ENCODE measurements around the gene ALCAM. TPM values are rescaled to one million over a fixed set of nuclear protein-coding genes. Genes with fewer than 3 reads are reported as not detected.

The ALCAM gene
- total RNA-seq, 1 experiment from 2014 or later, result 32.3 TPM

GRCh38 chr3:105470851-105471250 is 104.1 kb downstream of the ALCAM start:
- TF ChIP-seq REST (IDR thresholded peaks at IDR 0.05; ENCODE audit: insufficient read depth in 1 of 2, low read depth in 2 of 2, low read length in 1 of 2), result no peak
- TF ChIP-seq SIN3A (IDR thresholded peaks at IDR 0.05; ENCODE audit: borderline replicate concordance, insufficient read depth, low read depth, low read length), result no peak
- TF ChIP-seq POLR2AphosphoS5 (IDR thresholded peaks at IDR 0.05; ENCODE audit: low read depth, low read length), result no peak
- TF ChIP-seq TCF7L2 (IDR thresholded peaks at IDR 0.05; ENCODE audit: low read depth, low read length), result no peak
- no peak for TF ChIP-seq CTCF (IDR thresholded peaks at IDR 0.05)
- in situ Hi-C loops (cut with HindIII; ENCODE audit: low pct_unique_long_range_greater_than_20kb, low sequenced_read_pairs), result no loop called here
- Histone ChIP-seq H3K27me3 (ENCODE audit: control insufficient read depth, insufficient read depth, low read length) (no peaks in the 10 kb centered on the region), H3K36me3 (ENCODE audit: control insufficient read depth, insufficient read depth, low read length) (no peaks in the 10 kb centered on the region), H3K27ac (ENCODE audit: low read length) (no peak overlapping the region), H3K4me1 (ENCODE audit: control insufficient read depth, insufficient read depth, low read length) (no peaks in the 10 kb centered on the region), H3K4me3 (ENCODE audit: low read depth in 2 of 2, low read length in 2 of 2) (no peak overlapping the region), H3K9me3 (ENCODE audit: control insufficient read depth, insufficient read depth, low read depth, low read length) (no peaks in the 10 kb centered on the region)
- no TSS peak for BruUV-seq (replicated peaks)
- no peak for ATAC-seq
- POLR2A ChIA-PET, result no interaction called here
- CTCF ChIA-PET, result no interaction called here
- no peak for DNase-seq (ENCODE audit: low read depth, low spot score)
- intact Hi-C loops (cut with micrococcal nuclease; ENCODE audit: unreplicated experiment), result no loop called here

- in situ Hi-C loops (cut with HindIII; ENCODE audit: low pct_unique_long_range_greater_than_20kb, low sequenced_read_pairs) (no loop called here), intact Hi-C loops (cut with micrococcal nuclease; ENCODE audit: unreplicated experiment) (no loop called here)
- POLR2A ChIA-PET, result interaction anchor here (0.6 kb wide), 1 partner anchor 36 kb away, joined by 3 read pairs; no protein-coding TSS in a partner anchor
- Histone ChIP-seq H3K9me3 (ENCODE audit: control insufficient read depth, insufficient read depth, low read depth, low read length) (no peaks in the 10 kb centered on the region), H3K27ac (ENCODE audit: low read length) (no peak overlapping the region), H3K27me3 (ENCODE audit: control insufficient read depth, insufficient read depth, low read length) (no peaks in the 10 kb centered on the region), H3K36me3 (ENCODE audit: control insufficient read depth, insufficient read depth, low read length) (no peaks in the 10 kb centered on the region), H3K4me3 (ENCODE audit: low read depth in 2 of 2, low read length in 2 of 2) (no peak overlapping the region), H3K4me1 (ENCODE audit: control insufficient read depth, insufficient read depth, low read length) (no peaks in the 10 kb centered on the region)
- no TSS peak for BruUV-seq (replicated peaks)
- ATAC-seq (no peak), DNase-seq (ENCODE audit: low read depth, low spot score) (no peak)
- no peak for TF ChIP-seq TCF7L2 (IDR thresholded peaks at IDR 0.05; ENCODE audit: low read depth, low read length)
- no peak for TF ChIP-seq SIN3A (IDR thresholded peaks at IDR 0.05; ENCODE audit: borderline replicate concordance, insufficient read depth, low read depth, low read length)
- TF ChIP-seq CTCF (IDR thresholded peaks at IDR 0.05), result no peak
- TF ChIP-seq POLR2AphosphoS5 (IDR thresholded peaks at IDR 0.05; ENCODE audit: low read depth, low read length), result no peak
- no peak for TF ChIP-seq REST (IDR thresholded peaks at IDR 0.05; ENCODE audit: insufficient read depth in 1 of 2, low read depth in 2 of 2, low read length in 1 of 2)
- CTCF ChIA-PET, result no interaction called here
Measured at GRCh38 chr3:105473521-105474223, 107.0 kb downstream of the ALCAM start.

Measured in Panc1 (cell line).